Putamen (tissue), 1 donor: ENCODE results near the gene SELENOW.
A peak's percentile ranks its signal among the peaks of the same experiment; 100 is the strongest.
"Not testable (repeated sequence)": the region's sequence is repeated elsewhere in the genome, so short reads cannot be mapped to it uniquely, and the experiment has no call there.

Source experiments
- DNase-seq: peaks from one replicate; pipeline ENCODE4 v3.0.0-alpha.2; 2016; ENCODE audit warnings: low spot score

The SELENOW gene

GRCh38 chr19:47778049-47778953, at the start of gene SELENOW:
TSS of gene SELENOW (plus strand) at chr19:47778703. CDS start at chr19:47778786, 83 bp downstream.
- peak; percentile 82 for DNase-seq

- no peak for DNase-seq
These were observed 49.1 kb upstream of the SELENOW start for GRCh38 chr19:47729468-47729798.

DNA sequence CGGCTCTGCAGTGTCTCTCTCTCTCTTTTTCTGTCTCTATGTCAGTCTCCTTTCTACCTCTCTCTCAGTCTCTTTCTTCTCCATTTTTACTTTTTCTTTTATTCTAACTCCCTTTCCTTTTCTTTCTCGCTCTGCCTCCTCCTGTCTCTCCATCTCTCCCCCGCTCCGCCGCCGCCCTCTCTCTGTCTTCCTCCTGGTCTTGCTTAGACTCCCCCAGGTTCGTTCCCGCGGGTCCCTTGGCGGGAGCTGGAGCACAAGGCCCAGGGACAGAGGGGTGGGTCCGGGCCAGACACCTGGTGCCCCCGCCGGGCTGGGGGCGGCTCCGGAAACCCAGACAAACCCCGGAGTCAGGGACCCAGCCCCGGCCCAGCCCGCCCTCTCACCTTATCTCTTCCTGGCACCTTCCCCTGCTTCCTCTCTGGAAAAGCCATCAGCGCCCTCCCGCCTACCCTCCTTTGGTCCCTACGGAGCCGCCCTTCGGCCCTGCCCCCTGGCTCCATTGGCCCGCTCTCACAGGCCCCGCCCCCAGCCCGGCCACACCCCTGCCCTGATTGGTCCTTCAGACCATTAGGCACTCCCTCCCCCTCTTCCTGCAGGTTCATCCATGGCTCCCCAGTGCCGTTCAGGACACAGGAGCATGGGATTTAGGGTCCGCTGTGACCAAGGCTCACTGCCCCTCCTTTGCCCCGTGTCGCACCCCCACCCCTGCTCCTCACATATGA, 48.5 kb upstream of the SELENOW start:
- no peak for DNase-seq

DNA sequence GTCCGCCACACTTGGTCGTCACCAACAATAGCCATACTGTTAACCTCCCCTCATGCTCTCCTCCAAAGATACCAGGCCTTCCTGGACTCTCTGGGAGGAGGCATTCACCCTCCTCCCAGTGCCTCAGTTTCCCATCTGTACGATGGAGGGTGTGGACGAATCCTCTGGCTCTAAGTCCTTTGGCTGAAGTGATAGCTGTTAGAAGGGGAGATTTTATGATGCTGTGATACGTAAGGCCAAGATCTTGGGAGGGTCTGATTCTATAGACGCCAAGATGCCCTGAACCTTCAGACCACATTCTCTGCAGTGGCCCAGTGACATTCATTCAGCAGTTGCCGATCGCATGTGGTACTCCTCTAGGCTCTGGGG, 48.0 kb upstream of the SELENOW start:
- no peak for DNase-seq

DNA sequence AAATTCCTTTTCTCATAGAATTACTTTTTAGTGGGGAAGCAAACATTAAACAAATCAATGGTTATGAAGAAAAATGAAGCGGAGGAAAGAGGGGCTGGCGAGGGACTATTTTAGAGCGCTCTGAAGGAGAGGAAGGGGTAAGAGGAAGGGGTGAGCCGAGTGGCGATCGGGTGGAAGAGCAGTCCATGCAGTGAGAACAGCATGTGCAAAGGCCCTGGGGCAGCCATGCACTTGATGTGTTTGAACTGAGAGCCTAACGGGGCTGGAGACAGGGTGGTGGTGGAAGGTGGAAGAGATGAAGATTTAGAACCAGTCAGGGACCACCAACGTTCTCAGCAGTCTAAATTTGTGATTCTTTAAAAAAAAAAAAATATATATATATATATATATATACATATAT, 47.6 kb upstream of the SELENOW start:
- no peak for DNase-seq

- no peak for DNase-seq
These were observed 43.4 kb upstream of the SELENOW start for GRCh38 chr19:47735131-47735530.

GRCh38 chr19:47740866-47741519, 37.5 kb upstream of the SELENOW start:
- no peak for DNase-seq

DNA sequence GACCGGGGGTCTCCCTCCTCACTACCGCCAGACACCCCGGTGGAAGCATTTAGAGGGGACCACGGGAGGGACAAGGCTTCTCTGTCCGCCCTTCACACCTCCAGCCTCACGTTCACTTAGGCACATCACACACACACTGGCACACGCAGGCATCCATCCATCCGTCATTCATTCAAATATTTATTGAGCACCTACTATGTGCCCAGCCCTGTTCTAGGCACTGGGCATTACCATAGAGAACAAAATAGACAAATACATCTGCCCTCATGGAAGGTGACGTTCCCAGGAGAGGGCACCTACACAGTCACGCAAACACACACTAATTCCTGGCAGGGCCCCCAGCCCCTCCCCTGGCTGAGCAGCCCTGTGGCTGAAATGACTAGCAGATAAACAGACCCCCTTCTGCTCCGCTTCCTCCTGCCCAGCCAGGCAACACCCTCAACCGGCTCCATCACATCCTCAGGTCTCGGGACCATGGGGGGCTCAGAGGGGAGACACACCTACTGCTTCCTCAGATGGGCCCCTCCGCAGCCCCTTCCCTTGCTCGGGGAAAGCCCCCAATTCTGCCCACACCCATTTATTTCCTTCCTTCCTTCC, 36.9 kb upstream of the SELENOW start:
- DNase-seq = no peak

GRCh38 chr19:47742634-47743033, 35.9 kb upstream of the SELENOW start:
- DNase-seq = no peak

DNA sequence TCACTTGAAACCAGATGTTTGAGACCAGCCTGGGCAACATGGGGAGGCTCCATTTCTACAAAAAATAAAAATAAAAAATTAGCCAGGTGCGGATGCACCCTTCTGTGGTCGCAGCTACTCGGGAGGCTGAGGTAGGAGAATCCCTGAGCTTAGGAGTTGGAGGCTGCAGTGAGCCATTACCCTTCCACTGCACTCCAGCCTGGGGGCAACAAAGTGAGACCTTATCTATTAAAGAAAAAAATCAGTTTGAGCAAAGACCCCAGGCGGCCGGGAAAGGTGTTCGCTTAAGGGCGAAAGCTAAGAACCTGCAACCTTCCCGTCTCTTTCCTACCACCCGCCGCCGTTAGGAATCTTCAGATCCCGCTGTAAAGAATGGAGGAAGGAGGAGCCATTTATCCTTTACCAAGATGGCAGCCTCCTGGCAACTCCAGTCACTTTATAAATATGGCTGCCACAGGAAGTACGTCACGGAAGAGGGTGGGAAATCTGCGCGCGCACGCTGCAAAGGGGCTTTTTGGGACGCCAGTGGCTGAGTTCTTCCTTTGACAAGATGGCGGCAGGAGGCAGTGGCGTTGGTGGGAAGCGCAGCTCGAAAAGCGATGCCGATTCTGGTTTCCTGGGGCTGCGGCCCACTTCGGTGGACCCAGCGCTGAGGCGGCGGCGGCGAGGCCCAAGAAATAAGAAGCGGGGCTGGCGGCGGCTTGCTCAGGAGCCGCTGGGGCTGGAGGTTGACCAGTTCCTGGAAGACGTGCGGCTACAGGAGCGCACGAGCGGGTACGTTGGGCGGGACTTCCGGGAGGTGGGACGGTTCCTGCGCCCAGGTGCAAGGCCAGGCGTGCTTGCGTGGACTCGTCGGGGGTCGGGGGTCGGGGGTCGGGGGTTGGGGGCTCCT, 33.2 kb upstream of the SELENOW start, which contains the start of gene NOP53:
Gene NOP53 (plus strand): TSS at position 537 of the 892 bp plus-strand sequence. CDS start 14 bp downstream, at position 551.
- peak; percentile 97 for DNase-seq

DNA sequence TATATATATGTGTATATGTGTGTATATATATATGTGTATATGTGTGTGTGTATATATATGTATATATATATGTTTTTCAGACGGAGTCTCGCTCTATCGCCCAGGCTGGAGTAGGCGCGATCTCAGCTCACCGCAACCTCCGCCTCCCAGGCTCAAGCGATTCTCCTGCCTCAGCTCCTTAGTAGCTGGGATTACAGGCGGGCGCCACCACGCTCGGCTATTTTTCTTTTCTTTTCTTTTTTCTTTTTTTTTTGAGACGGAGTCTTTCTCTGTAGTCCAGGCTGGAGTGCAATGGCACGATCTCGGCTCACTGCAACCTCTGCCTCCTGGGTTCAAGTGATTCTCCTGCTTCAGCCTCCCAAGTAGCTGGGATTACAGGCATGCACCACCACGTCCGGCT, 32.4 kb upstream of the SELENOW start:
- DNase-seq = not testable (repeated sequence)

DNA sequence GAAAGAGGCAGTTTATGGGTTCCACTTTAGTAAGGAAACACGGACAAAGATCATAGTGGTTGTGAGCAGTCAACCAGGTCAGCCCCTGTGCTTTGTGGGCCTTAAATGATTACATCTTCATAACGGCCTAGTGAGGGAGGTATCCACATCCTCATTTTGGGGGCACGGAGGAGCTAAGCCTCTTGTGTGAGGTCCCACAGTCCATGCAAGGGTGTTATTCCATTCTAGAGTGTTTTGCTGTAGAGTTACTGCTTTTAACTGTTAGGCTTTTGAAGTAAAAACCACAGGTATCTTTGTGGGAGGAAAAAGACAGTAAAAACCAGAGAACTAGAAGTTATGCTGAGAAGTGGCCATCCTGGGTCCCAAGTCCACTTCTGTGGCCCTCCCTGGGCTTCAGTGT, 29.2 kb upstream of the SELENOW start:
- no peak for DNase-seq

DNA sequence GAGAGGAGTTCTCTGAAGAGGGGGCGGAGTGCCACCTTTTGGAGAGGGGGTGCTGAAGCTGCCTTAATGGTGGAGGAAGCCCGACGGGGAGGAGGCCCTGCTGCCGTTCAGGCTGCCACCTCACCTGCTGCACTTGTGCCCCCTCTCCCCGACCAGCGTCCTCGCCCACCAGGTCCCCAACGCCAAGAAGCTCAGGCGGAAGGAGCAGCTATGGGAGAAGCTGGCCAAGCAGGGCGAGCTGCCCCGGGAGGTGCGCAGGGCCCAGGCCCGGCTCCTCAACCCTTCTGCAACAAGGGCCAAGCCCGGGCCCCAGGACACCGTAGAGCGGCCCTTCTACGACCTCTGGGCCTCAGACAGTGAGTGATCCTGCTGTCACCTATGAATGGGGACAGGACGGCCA, 27.8 kb upstream of the SELENOW start:
- DNase-seq = no peak

DNA sequence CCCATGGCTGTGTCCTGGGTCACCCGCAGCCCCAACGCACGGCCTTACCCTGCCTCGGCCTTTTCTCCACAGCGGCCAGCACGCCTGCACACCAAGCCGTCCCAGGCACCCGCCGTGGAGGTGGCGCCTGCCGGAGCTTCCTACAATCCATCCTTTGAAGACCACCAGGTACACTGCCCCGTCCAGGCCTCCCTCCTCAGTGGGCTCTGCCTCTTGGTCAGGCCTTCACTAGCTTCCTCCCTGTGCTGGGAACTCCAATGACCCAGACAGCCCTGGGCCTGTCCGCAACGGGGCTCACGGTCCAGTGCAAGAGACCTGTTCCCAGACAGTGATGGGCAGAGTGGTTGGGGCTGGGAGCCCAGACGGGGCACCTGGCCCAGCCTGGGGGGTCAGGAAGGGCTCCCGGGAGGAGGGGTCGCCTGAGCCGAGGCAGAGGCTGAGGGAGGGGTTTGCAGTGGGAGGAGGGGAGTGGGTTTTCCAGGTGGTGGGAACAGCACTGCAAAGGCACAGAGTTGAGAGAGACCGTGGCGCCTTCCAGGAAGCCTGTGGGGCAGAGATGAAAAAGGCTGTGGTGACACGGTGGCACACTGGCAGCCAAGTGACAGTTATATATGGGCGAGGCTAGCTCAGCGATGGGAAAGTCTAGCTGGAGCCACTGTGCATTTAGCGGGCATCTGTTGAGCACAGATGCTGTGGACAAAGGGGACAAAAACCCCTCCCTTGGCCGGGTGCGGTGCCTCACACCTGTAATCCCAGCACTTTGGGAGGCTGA, 25.9 kb upstream of the SELENOW start:
- no peak for DNase-seq

- DNase-seq = no peak
These were observed 24.1 kb upstream of the SELENOW start for GRCh38 chr19:47754206-47755064.

GRCh38 chr19:47755065-47755761, 23.3 kb upstream of the SELENOW start:
- DNase-seq = no peak

DNA sequence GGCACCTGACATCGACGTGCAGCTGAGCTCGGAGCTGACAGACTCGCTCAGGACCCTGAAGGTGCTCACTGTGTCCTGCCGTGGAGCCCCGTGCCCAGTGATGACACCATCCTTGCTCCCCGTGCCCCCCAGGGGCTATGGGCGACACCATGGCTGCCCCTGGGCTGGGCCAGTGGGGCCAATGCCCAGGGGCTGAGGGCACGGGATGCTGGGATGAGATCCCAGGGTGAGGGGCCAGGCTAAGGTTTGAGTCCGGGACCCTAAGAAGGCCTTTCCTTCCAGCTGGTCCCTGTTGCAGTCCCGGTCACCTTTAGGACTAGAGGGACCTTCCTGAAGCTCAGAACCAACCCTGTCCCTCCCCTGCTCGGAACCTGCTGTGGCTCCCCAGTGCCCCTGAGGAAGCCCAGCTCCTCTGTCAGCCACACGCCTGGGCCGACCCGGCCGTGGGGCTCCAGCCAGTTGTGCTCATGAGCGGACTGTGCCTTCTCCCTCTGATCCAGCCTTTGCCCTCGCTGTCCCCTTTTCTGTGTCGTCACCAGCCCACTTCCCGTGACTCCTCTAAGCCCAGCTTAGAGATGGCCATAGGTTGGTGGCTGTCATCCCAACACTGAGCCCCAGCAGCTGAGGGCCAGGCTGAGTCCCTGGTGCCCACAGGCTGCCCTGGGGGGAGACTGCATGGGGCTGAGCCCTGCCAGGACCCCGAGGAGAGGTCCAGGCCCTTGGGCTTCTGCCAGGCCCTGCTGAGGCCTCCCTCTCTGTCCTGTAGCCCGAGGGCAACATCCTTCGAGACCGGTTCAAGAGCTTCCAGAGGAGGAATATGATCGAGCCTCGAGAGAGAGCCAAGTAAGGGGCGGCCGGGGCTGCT, 22.5 kb upstream of the SELENOW start:
- no peak for DNase-seq

- no peak for DNase-seq
These were observed 21.9 kb upstream of the SELENOW start for GRCh38 chr19:47756627-47756929.
